A673 (cell line): ENCODE results near the gene IDI2. TPM values are rescaled to one million over a fixed set of nuclear protein-coding genes. Genes with fewer than 3 reads are reported as not detected.

ENCODE experiments used
- BruUV-seq: library from RNA; stranded (reverse); fragments of 400-500 nt; replicated peaks from 2 replicates; lab custom pipeline; 2021; lab: Mats Ljungman, UMichigan
- CTCF ChIA-PET: fragments of 300-600 bp; sonication (Branson Sonifier 250); formaldehyde crosslinking; loops from one replicate; lab custom pipeline; 2022; ENCODE audit warnings: antibody characterized with exemption; lab: Charles Lee
- POLR2A ChIA-PET: fragments of 300-600 bp; sonication (Branson Sonifier 250); formaldehyde crosslinking; loops from one replicate; lab custom pipeline; 2022; ENCODE audit warnings: antibody characterized with exemption; ENCODE audit not compliant: low non-redundant PET; lab: Charles Lee
- DNase-seq: peaks from one replicate; pipeline ENCODE4 v3.0.0-alpha.2; 2015; ENCODE audit warnings: low spot score
- H3K27ac ChIP-seq: fragments of 200-600 bp; sonication (generic); 2 replicates; pipeline ENCODE4 v1.5.1; 2016; ENCODE audit warnings: mixed run types, low read depth, mild to moderate bottlenecking, mixed read lengths, antibody characterized with exemption, low read length; ENCODE audit not compliant: poor library complexity, severe bottlenecking
- H3K27me3 ChIP-seq: fragments of 200-600 bp; sonication (generic); replicated peaks from 2 replicates; pipeline ENCODE4 v1.6.1; 2017; ENCODE audit warnings: mixed run types, low read depth, mild to moderate bottlenecking, mixed read lengths, antibody characterized with exemption, low read length; ENCODE audit not compliant: insufficient read depth, poor library complexity
- H3K36me3 ChIP-seq: fragments of 200-600 bp; sonication (generic); 2 replicates; pipeline ENCODE4 v1.6.1; 2016; ENCODE audit warnings: mixed run types, mild to moderate bottlenecking, mixed read lengths, antibody characterized with exemption, low read length; ENCODE audit not compliant: insufficient read depth, poor library complexity, severe bottlenecking
- H3K4me1 ChIP-seq: fragments of 200-600 bp; sonication (generic); 2 replicates; pipeline ENCODE4 v1.6.1; 2017; ENCODE audit warnings: mixed run types, mild to moderate bottlenecking, mixed read lengths, antibody characterized with exemption, low read length; ENCODE audit not compliant: insufficient read depth, poor library complexity, severe bottlenecking
- H3K4me3 ChIP-seq: fragments of 200-600 bp; sonication (generic); 2 replicates; pipeline ENCODE4 v1.5.1; 2016; ENCODE audit warnings: low read depth, mixed run types, mild to moderate bottlenecking, mixed read lengths, low read length; ENCODE audit not compliant: poor library complexity, severe bottlenecking
- H3K9me3 ChIP-seq: fragments of 200-600 bp; sonication (generic); 2 replicates; pipeline ENCODE4 v1.6.1; 2016; ENCODE audit warnings: mixed run types, low read depth, mild to moderate bottlenecking, mixed read lengths, antibody characterized with exemption, low read length; ENCODE audit not compliant: poor library complexity, severe bottlenecking
- EZH2 ChIP-seq: fragments of 200-600 bp; sonication (generic); IDR thresholded peaks from 2 replicates; pipeline ENCODE4 v1.6.1; 2017; ENCODE audit warnings: borderline replicate concordance, low read depth, mild to moderate bottlenecking, mixed read lengths, antibody characterized with exemption, low read length; ENCODE audit not compliant: poor library complexity, severe bottlenecking
- intact Hi-C: fragments of 100-400 bp; cut with micrococcal nuclease; formaldehyde crosslinking; loops from one replicate; pipeline ENCODE4 v1.10.0; 2022; ENCODE audit not compliant: unreplicated experiment
- total RNA-seq: library from RNA; stranded (reverse); gene quantifications from 2 replicates; pipeline ENCODE4 v1.2.3, GENCODE V29; 2021
- TF ChIP-seq, protein P1 (sequence below): fragments of 300-800, 200-600 bp; sonication (generic); conservative IDR thresholded peaks from 2 replicates; pipeline ENCODE4 v1.5.1; 2017; ENCODE audit warnings: low read depth, mild to moderate bottlenecking, antibody characterized with exemption, low read length, moderate library complexity, mixed read lengths

Gene IDI2
- total RNA-seq, 1 experiment from 2014 or later, result not detected

- CTCF ChIA-PET, result no interaction called here
- TF ChIP-seq, protein P1, sequence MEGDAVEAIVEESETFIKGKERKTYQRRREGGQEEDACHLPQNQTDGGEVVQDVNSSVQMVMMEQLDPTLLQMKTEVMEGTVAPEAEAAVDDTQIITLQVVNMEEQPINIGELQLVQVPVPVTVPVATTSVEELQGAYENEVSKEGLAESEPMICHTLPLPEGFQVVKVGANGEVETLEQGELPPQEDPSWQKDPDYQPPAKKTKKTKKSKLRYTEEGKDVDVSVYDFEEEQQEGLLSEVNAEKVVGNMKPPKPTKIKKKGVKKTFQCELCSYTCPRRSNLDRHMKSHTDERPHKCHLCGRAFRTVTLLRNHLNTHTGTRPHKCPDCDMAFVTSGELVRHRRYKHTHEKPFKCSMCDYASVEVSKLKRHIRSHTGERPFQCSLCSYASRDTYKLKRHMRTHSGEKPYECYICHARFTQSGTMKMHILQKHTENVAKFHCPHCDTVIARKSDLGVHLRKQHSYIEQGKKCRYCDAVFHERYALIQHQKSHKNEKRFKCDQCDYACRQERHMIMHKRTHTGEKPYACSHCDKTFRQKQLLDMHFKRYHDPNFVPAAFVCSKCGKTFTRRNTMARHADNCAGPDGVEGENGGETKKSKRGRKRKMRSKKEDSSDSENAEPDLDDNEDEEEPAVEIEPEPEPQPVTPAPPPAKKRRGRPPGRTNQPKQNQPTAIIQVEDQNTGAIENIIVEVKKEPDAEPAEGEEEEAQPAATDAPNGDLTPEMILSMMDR, result no peak
- no peak for TF ChIP-seq EZH2
- intact Hi-C loops, result no loop called here
- H3K27ac ChIP-seq, result no peak overlapping the region
- DNase-seq, result no peak
- BruUV-seq, result no TSS peak
- POLR2A ChIA-PET, result no interaction called here
- H3K4me1 ChIP-seq, result peaks cover 16% of the 10 kb centered on the region
- H3K4me3 ChIP-seq, result no peak overlapping the region
- H3K27me3 ChIP-seq, result no peaks in the 10 kb centered on the region
- no peaks in the 10 kb centered on the region for H3K36me3 ChIP-seq
- no peaks in the 10 kb centered on the region for H3K9me3 ChIP-seq
Observed at GRCh38 chr10:969473-970150, 56.0 kb downstream of the IDI2 start.

Other genes with a start within 250 kb of the IDI2 start
- gene LARP4B, start 94.2 kb downstream of the IDI2 start, total RNA-seq, result 101 and 104 TPM in 2 replicates
- 137 and 163 TPM in 2 replicates for gene GTPBP4, start 37.4 kb downstream of the IDI2 start, total RNA-seq
- gene IDI1, start 23.3 kb upstream of the IDI2 start, total RNA-seq, result 84.6 and 111 TPM in 2 replicates
- gene WDR37, start 30.5 kb upstream of the IDI2 start, total RNA-seq, result 12.6 and 15.5 TPM in 2 replicates